Heart left ventricle (tissue), 16 donors: ENCODE measurements around the gene PARD3B. TPM values are rescaled to one million over a fixed set of nuclear protein-coding genes. Genes with fewer than 3 reads are reported as not detected.

ENCODE experiments used
- ATAC-seq, 4 donors: fragments of 200-7000 bp; cut with Tn5 transposase; one replicate each; pipeline ENCODE4 v1.9.1; 2020 to 2022; ENCODE audit warnings: moderate library complexity in 4 of 4, mild to moderate bottlenecking in 3 of 4, moderate number of reproducible peaks in 1 of 4
- DNase-seq, 5 donors: peaks; one replicate each; pipeline ENCODE4 v3.0.0-alpha.2; 2020
- H3K27ac ChIP-seq, 12 donors: fragments of 200-600 bp; sonication (generic) in 4 of 12; one replicate each; pipeline versions ENCODE4 v1.5.0 to v1.8.0; 2016 to 2022; ENCODE audit warnings: mild to moderate bottlenecking in 2 of 12
- H3K27me3 ChIP-seq, 9 donors: fragments of 200-600 bp; sonication (generic) in 2 of 9; one replicate each; pipeline versions ENCODE4 v1.5.1 to v1.8.0; 2016 to 2022; ENCODE audit warnings: mild to moderate bottlenecking in 3 of 9
- H3K36me3 ChIP-seq, 9 donors: fragments of 200-600 bp; sonication (generic) in 2 of 9; one replicate each; pipeline versions ENCODE4 v1.5.0 to v1.8.0; 2018 to 2022; ENCODE audit warnings: mild to moderate bottlenecking in 2 of 9
- H3K4me1 ChIP-seq, 12 donors: fragments of 200-600 bp; sonication (generic) in 4 of 12; one replicate each; pipeline versions ENCODE4 v1.5.0 to v1.8.0; 2016 to 2022; ENCODE audit warnings: mild to moderate bottlenecking in 3 of 12
- H3K4me3 ChIP-seq, 12 donors: fragments of 200-600 bp; sonication (generic) in 4 of 12; one replicate each; pipeline versions ENCODE4 v1.5.0 to v1.8.0; 2017 to 2022; ENCODE audit warnings: mild to moderate bottlenecking in 9 of 12, moderate library complexity in 4 of 12
- H3K9me3 ChIP-seq, 12 donors: fragments of 200-600 bp; sonication (generic) in 4 of 12; one replicate each; pipeline versions ENCODE4 v1.5.0 to v1.8.0; 2016 to 2022; ENCODE audit warnings: mild to moderate bottlenecking in 1 of 12
- CTCF ChIP-seq, 12 donors: fragments of 200-600 bp; sonication (generic) in 4 of 12; IDR thresholded peaks; one replicate each; pipeline versions ENCODE4 v1.5.0 to v1.8.0; 2018 to 2022; ENCODE audit warnings: antibody characterized with exemption in 12 of 12, mild to moderate bottlenecking in 5 of 12
- POLR2A ChIP-seq, 2 donors: fragments of 450-650 bp; IDR thresholded peaks; one replicate each; pipeline ENCODE4 v1.6.1; 2017; ENCODE audit warnings: antibody characterized with exemption in 2 of 2, mild to moderate bottlenecking in 2 of 2, moderate library complexity in 2 of 2
- WGBS, 4 donors: extraction: QIAGEN DNeasy Blood & Tissue Kit in 2 of 4; methylation state at CpG; one replicate each; pipeline versions ENCODE4 v1.1.5 to v1.1.7; 2013 to 2018; 5-methylcytosine and 5-hydroxymethylcytosine counted together
- intact Hi-C, 10 donors: fragments of 100-400 bp; cut with DNase I; formaldehyde crosslinking; loops; one replicate each; pipeline versions ENCODE4 v1.11.1 to v1.14.2; 2022
- polyA plus RNA-seq, 2 donors: library from polyadenylated mRNA; stranded (reverse); fragments of 200-250 nt; gene quantifications; one replicate each; pipeline ENCODE4 v1.2.3, GENCODE V29; 2013
- total RNA-seq, 9 donors: library from RNA; depleted of rRNA in 2 of 9; stranded (reverse); fragments of >200 nt in 2 of 9; fragmentation: NEBNext Ultra II Directional in 3 of 9; extraction: Animal tissue kit (Norgen Biotek cat#: 25700) in 3 of 9; gene quantifications; one replicate each; pipeline versions ENCODE4 v1.1.0 to v1.2.4, GENCODE V29; 2016 to 2023
- donor health status: ischemic (EF 13 %, LVEDD 7.1; RV severe dilation, severe dysfunction).
- donor health status: healthy with polysubstance abuse.
- donor health status: DM: no; HTN: yes; CAD: no.
- donor health status: DM: no; HTN: no; CAD: no.
- donor health status: ischemic (EF 25% LVEDD 6.9; RV normal size, moderate dysfunction).
- donor health status: ischemic (EF 25% LVEDD 5.7; RV mildly dilated, moderate dysfunction).
- donor health status: healthy.
- donor health status: DM: yes; HTN: yes; CAD: no.
- donor health status: ischemic (EF 35%, LVEDD 5.7; RV mildly dilated, moderate dysfunction).
- donor health status: nonischemic (EF 11% LVEDD 7.7; RV severe dilation, severe dysfunction).
- donor health status: DM: yes; HTN: yes; CAD: no.
- donor health status: PGD.
- donor health status: ischemic (EF 29% LVEDD 5.4; RV normal size, mild dysfunction).
- donor health status: nonischemic (EF 23%, LVEDD 6.1; RV moderate dilation, normal function).

Gene PARD3B
- total and polyA plus RNA-seq, 11 donors: 0.71 to 15.1 (median 6.2) TPM

- Histone ChIP-seq H3K4me3 (no peak overlapping the region), H3K27me3 (no peaks in the 10 kb centered on the region), H3K9me3 (no peaks in the 10 kb centered on the region), H3K27ac (no peak overlapping the region), H3K4me1 (peaks cover 0 to 3% (median 0%) of the 10 kb centered on the region in 12 donors), H3K36me3 (no peaks in the 10 kb centered on the region)
- no peak for TF ChIP-seq CTCF (IDR thresholded peaks at IDR 0.05)
- no peak for TF ChIP-seq POLR2A (IDR thresholded peaks at IDR 0.05)
- intact Hi-C loops: no loop called here
- 84 to 100% (median 89%) methylated on average over 1 of the region's 1 CpG for WGBS, 4 donors
- DNase-seq: no peak
- no peak for ATAC-seq
These were observed 1081.8 kb downstream of the PARD3B start for GRCh38 chr2:205627085-205627484.

DNA sequence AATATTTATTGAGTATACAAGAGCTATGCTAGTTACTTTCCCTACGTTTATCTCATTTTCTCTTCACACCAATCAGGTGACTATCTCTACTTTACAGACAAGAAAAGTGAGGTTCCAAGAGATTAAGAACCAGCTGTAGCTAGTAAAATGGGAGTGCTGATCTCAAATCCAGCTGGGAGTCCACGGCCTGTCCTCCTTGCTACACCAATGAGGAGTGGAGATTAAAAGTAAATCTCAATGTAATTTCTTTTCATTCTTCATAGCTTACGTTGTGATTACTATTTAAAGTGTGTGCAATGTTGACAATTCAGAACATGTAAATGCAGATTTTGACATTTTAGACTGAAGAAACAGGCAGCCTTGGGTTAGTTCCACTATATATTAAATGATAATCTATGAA, 1083.1 kb downstream of the PARD3B start:
- 83 to 89% (median 87%) methylated on average over 3 of the region's 3 CpGs for WGBS, 4 donors
- Histone ChIP-seq H3K27ac (no peak overlapping the region), H3K4me3 (no peak overlapping the region), H3K36me3 (no peaks in the 10 kb centered on the region), H3K27me3 (no peaks in the 10 kb centered on the region), H3K4me1 (peaks cover 0 to 3% (median 0%) of the 10 kb centered on the region in 12 donors), H3K9me3 (no peaks in the 10 kb centered on the region)
- DNase-seq: no peak
- TF ChIP-seq CTCF (IDR thresholded peaks at IDR 0.05) (no peak), POLR2A (IDR thresholded peaks at IDR 0.05) (no peak)
- intact Hi-C loops: no loop called here
- ATAC-seq: no peak

DNA sequence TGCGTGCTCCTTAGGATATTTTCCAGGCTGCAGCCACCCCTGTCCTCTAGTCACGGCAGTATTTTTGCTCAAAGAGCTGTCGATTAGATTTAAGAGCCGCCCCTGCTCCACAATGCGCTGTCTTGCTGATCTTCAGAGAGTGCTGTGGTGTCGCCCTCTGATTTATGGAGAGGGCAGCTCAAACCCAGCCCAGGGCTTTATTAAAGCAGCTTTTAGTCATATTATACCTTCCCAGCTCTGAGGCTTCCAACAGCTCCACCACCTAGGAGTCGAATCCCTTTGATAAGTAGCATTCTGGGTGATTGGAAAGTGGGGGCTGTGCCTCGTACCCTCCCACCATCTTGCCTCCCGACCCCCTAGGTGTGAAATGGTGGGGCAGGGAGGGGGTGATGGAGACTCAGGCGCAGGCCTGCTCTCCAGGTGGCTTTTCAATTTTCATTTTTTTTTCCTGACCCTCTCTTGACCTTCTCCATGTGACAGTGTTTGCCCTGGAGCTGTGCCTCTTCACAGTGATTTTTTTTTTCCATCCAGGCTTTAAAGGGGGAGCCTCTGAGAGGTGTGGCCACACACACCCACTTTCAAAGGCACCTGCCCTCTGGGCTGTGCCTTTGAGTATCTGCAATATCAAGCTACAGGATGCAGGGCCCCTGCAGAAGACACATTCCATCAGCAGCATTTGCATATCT, 1084.0 kb downstream of the PARD3B start:
- 81 to 89% (median 83%) methylated on average over 10 of the region's 10 CpGs for WGBS, 4 donors
- DNase-seq (no peak), ATAC-seq (no peak)
- Histone ChIP-seq H3K27ac (no peak overlapping the region), H3K4me1 (peaks cover 0 to 3% (median 0%) of the 10 kb centered on the region in 12 donors), H3K27me3 (no peaks in the 10 kb centered on the region), H3K36me3 (no peaks in the 10 kb centered on the region), H3K9me3 (no peaks in the 10 kb centered on the region), H3K4me3 (no peak overlapping the region)
- intact Hi-C loops: no loop called here
- TF ChIP-seq POLR2A (IDR thresholded peaks at IDR 0.05) (no peak), CTCF (IDR thresholded peaks at IDR 0.05) (no peak)

DNA sequence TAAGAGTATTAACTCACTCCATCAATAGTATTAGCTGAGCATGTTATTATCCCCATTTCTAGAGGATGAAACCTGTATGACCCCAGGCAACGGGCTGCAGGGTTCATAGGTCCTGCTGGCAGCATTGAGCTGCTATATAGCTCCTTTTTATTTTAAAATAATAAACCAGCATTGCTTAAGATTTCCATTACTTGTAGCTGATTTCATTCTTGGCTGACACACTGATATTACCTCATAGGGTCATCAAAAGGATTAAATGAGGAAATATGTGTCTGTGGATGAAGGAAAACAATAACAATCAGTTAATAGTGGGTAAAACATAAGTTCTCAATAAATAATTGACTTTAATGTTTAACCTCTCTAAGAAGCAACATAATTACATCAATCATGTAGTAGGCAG, 1088.7 kb downstream of the PARD3B start:
- Histone ChIP-seq H3K4me1 (no peaks in the 10 kb centered on the region), H3K36me3 (no peaks in the 10 kb centered on the region), H3K9me3 (no peaks in the 10 kb centered on the region), H3K4me3 (no peak overlapping the region), H3K27ac (no peak overlapping the region), H3K27me3 (no peaks in the 10 kb centered on the region)
- no peak for TF ChIP-seq CTCF (IDR thresholded peaks at IDR 0.05)
- TF ChIP-seq POLR2A (IDR thresholded peaks at IDR 0.05): no peak
- no peak for DNase-seq
- ATAC-seq: no peak
- intact Hi-C loops: no loop called here
- 59 to 75% (median 71%) methylated on average over 1 of the region's 1 CpG for WGBS, 4 donors
